Fibroblast of mammary gland (primary cell): Measurements from ENCODE around the gene SIRPA.
"Not testable (repeated sequence)": the region's sequence is repeated elsewhere in the genome, so short reads cannot be mapped to it uniquely, and the experiment has no call there.

Source experiments
- DNase-seq: peaks from one replicate; pipeline ENCODE4 v3.0.0-alpha.2; 2010; ENCODE audit warnings: low read depth
- H3K4me3 ChIP-seq: 2 replicates; pipeline ENCODE4 v1.5.1; 2011; ENCODE audit warnings: low read depth, mild to moderate bottlenecking, low read length, moderate library complexity; ENCODE audit not compliant: control insufficient read depth
- TF ChIP-seq, protein P1 (sequence below): conservative IDR thresholded peaks from 2 replicates; pipeline ENCODE4 v1.5.1; 2011; ENCODE audit warnings: low read depth, low read length, inconsistent platforms; ENCODE audit not compliant: control insufficient read depth, insufficient read depth

The SIRPA gene

DNA sequence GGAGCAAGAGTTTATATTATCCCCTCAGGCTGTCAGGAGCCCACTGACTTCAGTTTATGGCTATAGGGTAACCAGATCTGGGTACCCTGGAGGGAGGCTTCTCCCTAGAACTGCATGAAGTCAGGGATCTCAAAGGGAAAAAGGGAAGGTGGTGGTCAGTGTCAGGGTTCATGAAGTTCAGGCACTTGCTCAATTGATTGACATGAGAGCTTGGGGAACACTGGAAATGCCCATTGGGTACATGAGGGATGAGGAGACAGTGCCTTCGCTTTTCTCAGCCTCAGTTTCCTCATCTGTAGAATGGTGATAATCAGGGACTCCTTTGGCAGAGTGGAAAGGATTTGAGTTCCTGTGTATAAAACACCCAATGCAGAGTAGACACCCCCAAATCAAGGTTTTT, 22.6 kb downstream of the SIRPA start:
- TF ChIP-seq, protein P1, sequence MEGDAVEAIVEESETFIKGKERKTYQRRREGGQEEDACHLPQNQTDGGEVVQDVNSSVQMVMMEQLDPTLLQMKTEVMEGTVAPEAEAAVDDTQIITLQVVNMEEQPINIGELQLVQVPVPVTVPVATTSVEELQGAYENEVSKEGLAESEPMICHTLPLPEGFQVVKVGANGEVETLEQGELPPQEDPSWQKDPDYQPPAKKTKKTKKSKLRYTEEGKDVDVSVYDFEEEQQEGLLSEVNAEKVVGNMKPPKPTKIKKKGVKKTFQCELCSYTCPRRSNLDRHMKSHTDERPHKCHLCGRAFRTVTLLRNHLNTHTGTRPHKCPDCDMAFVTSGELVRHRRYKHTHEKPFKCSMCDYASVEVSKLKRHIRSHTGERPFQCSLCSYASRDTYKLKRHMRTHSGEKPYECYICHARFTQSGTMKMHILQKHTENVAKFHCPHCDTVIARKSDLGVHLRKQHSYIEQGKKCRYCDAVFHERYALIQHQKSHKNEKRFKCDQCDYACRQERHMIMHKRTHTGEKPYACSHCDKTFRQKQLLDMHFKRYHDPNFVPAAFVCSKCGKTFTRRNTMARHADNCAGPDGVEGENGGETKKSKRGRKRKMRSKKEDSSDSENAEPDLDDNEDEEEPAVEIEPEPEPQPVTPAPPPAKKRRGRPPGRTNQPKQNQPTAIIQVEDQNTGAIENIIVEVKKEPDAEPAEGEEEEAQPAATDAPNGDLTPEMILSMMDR = no peak
- no peak for DNase-seq
- no peak overlapping the region for H3K4me3 ChIP-seq

DNA sequence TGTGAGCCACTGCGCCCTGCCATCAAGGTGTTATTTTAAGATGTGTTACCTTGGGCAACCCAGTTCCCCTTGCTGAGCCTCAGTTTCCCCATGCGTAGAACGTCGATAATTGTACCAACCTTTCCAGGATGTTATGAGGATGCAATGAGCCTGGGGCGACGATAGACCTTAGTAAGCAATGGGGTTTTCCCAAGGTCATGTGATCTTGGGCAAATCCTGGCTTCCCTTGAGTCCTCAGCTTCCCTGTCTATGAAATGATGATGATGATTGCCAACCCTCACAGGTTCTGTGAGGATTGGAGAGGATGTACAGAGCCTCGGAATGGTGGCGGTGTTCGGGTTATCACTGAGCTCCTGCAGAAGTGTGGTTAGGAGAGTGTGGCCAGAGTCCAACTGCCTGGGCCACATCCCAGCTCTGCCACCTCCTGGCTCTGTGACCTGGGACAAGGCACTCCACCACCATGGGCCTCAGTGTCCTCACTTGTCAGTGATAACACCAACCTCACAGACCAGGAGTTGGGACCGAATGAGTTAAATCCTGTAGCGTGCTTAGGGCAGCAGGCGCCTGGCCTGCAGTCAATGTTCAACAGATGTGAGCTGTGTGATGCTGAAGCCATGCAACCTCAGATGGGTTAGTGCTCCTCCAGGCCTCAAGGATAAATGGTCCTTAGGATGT, 23.4 kb downstream of the SIRPA start:
- TF ChIP-seq, protein P1 = no peak
- DNase-seq = no peak

GRCh38 chr20:1920252-1920651, 25.0 kb downstream of the SIRPA start:
- no peak for DNase-seq
- H3K4me3 ChIP-seq = no peak overlapping the region
- TF ChIP-seq, protein P1 = no peak

More for the DNA sequence above, 23.4 kb downstream of the SIRPA start:
- no peak overlapping the region for H3K4me3 ChIP-seq

DNA sequence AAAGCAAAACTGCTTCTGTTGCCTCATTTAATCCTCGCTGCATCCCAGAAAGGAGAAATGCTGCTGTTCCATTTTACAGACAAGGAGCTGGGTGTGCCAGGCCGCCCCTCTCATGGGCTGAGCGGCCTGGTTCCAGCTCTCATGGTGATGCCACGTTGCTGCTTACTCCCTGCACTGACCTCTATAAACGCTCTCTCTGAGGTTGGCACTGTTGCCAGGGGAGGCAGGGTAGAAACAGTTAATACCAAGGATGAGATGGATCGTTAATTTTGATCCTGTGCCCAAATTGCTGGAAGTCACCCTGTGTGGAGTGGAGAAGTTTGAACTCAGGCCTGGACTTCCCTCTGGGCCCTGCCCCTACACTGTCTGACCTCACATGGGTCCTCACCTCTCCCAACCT, 25.6 kb downstream of the SIRPA start:
- no peak for DNase-seq
- TF ChIP-seq, protein P1 = no peak
- H3K4me3 ChIP-seq = no peak overlapping the region

- not testable (repeated sequence) for H3K4me3 ChIP-seq, DNase-seq
These were observed 26.8 kb downstream of the SIRPA start for GRCh38 chr20:1921985-1922384.

DNA sequence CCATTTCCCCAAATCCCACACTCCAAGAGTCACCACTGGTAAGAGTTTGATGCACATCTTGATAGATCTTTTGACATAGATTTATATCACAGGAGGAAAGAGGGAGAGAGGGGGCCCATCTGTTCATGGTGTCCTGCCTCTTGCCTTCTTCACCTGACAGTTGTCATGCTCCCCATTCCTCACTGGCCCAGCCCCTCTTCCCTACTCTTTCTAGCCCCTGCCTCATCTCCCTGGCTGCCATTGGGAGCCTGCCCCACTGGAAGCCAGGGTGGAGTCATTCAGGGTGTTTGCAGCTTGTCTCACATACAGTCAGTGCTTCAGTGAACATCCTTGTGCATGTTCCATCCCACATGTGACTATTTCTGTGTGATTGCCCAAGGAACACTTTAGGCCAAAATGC, 27.6 kb downstream of the SIRPA start:
- DNase-seq = no peak
- TF ChIP-seq, protein P1 = no peak
- no peak overlapping the region for H3K4me3 ChIP-seq

DNA sequence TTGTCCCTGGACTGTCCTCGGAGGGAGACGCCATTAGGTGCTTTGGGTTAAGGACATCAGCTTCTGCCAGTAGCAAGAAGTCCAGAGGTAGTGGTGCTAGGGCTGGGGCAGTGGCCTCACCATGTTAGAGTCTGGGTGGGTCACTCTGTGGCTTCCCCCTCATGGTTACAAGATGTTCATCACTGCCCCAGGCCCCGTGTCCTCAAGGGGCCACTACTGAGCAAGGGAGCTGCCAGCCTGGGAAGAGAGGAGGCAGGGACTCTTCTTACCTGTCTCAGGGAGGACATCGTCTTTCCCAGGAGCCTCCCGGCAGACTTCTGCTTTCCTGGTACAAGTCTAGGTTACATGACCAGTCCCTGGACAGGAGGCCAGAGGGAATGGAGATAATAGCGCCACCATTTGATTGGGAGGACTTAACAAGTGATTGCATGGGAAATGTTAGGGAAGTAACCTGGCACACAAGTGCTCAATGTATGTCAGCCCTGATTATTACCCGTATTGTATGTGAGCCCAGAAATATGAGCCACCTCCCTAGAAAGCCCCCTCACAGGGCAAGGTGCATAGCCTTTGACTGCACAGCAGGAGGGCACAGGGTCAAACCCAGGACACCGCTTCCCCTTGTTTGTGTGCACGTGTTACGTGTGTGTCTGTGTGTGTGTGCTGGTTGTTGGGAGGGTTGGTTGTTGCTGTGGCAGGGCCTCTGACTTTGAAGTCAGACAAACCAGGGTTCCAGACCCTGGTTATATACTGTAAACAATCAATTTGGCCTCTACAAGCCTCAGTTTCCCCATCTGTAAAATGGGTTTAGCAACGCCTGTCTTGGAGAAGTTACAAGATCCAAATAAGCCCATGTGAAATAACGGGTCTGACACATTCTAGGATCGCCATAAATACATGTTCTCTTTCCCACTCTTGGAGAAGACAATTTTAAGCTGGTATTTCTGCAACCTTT, 30.0 kb downstream of the SIRPA start:
- DNase-seq = no peak
- TF ChIP-seq, protein P1 = no peak
- no peak overlapping the region for H3K4me3 ChIP-seq
